ENCODE data around the gene ZNF473. TPM values are rescaled to one million over a fixed set of nuclear protein-coding genes. Genes with fewer than 3 reads are reported as not detected.

Gene ZNF473
- total and polyA plus RNA-seq, 12 donors: 1.5 to 4.2 (median 3.1) TPM

GRCh38 chr19:50053119-50053518 is 27.3 kb downstream of the ZNF473 start:
- H3K27ac ChIP-seq: no peak overlapping the region
- peaks cover 0 to 15% (median 11%) of the 10 kb centered on the region in 9 donors for H3K4me1 ChIP-seq
- DNase-seq (no peak), ATAC-seq (no peak)
- H3K9me3 ChIP-seq: peaks cover 0 to 19% (median 3%) of the 10 kb centered on the region in 11 donors
- peaks cover 0 to 3% (median 0%) of the 10 kb centered on the region in 7 donors for H3K27me3 ChIP-seq
- WGBS, 2 donors: 70 to 80% methylated on average over 4 of the region's 4 CpGs
- peaks cover 0 to under 1% (median 0%) of the 10 kb centered on the region in 9 donors for H3K36me3 ChIP-seq
- intact Hi-C loops (cut with DNase I): no loop called here
- H3K4me3 ChIP-seq: no peak overlapping the region
- no peak for TF ChIP-seq CTCF (IDR thresholded peaks at IDR 0.05)

GRCh38 chr19:50058425-50058824 is 32.6 kb downstream of the ZNF473 start:
- H3K4me3 ChIP-seq: no peak overlapping the region
- WGBS, 2 donors: 82 to 95% methylated on average over 2 of the region's 2 CpGs

GRCh38 chr19:50059045-50059444 is 33.2 kb downstream of the ZNF473 start:
- no peak overlapping the region for H3K27ac ChIP-seq
- DNase-seq (no peak), ATAC-seq (no peak)
- H3K36me3 ChIP-seq: no peaks in the 10 kb centered on the region
- intact Hi-C loops (cut with DNase I): no loop called here
- no peak overlapping the region for H3K4me3 ChIP-seq
- peaks cover 0 to 46% (median 29%) of the 10 kb centered on the region in 11 donors for H3K9me3 ChIP-seq
- TF ChIP-seq CTCF (IDR thresholded peaks at IDR 0.05): no peak
- no peaks in the 10 kb centered on the region for H3K27me3 ChIP-seq
- H3K4me1 ChIP-seq: no peaks in the 10 kb centered on the region
- 79 to 90% methylated on average over 6 of the region's 6 CpGs for WGBS, 2 donors

More at GRCh38 chr19:50058425-50058824, 32.6 kb downstream of the ZNF473 start:
- no peaks in the 10 kb centered on the region for H3K36me3 ChIP-seq
- intact Hi-C loops (cut with DNase I): no loop called here
- H3K9me3 ChIP-seq: peaks cover 0 to 46% (median 29%) of the 10 kb centered on the region in 11 donors
- TF ChIP-seq CTCF (IDR thresholded peaks at IDR 0.05): no peak
- DNase-seq: no peak
- H3K4me1 ChIP-seq: no peaks in the 10 kb centered on the region
- no peaks in the 10 kb centered on the region for H3K27me3 ChIP-seq
- no peak for ATAC-seq
- no peak overlapping the region for H3K27ac ChIP-seq

GRCh38 chr19:50060107-50060506 is 34.3 kb downstream of the ZNF473 start:
- Histone ChIP-seq H3K4me3 (no peak overlapping the region), H3K36me3 (no peaks in the 10 kb centered on the region), H3K27ac (no peak overlapping the region), H3K27me3 (no peaks in the 10 kb centered on the region), H3K9me3 (peaks cover 0 to 46% (median 29%) of the 10 kb centered on the region in 11 donors), H3K4me1 (no peaks in the 10 kb centered on the region)
- ATAC-seq (no peak), DNase-seq (no peak)
- 80 to 81% methylated on average over 15 of the region's 15 CpGs for WGBS, 2 donors
- TF ChIP-seq CTCF (IDR thresholded peaks at IDR 0.05): no peak
- intact Hi-C loops (cut with DNase I): no loop called here

All from heart right ventricle (tissue), 16 donors.